H1 (cell line): ENCODE measurements around the gene TSEN34.
"Not testable (repeated sequence)": the region's sequence is repeated elsewhere in the genome, so short reads cannot be mapped to it uniquely, and the experiment has no call there.

Experiments used
- ATF3 ChIP-seq: IDR thresholded peaks from 2 replicates; pipeline ENCODE4 v1.6.1; 2011; ENCODE audit warnings: low read depth, mild to moderate bottlenecking, low read length; ENCODE audit not compliant: insufficient read depth
- CEBPB ChIP-seq: IDR thresholded peaks from 2 replicates; pipeline ENCODE4 v1.6.1; 2012; ENCODE audit warnings: low read depth, low read length
- CTCF ChIP-seq, 3 experiments: IDR thresholded peaks; 1 replicate in 2 of 3; 2 replicates in 1 of 3; pipeline versions ENCODE4 v1.5.1 to v1.6.1; 2011; ENCODE audit warnings: low read length in 3 of 3, mild to moderate bottlenecking in 3 of 3, inconsistent platforms in 2 of 3, low read depth in 1 of 3, moderate library complexity in 1 of 3; ENCODE audit not compliant: insufficient read depth in 1 of 3; ENCODE audit errors: control extremely low read depth in 1 of 3
- EP300 ChIP-seq, 2 experiments: IDR thresholded peaks; 1 replicate in 1 of 2; 2 replicates in 1 of 2; pipeline ENCODE4 v1.6.1; 2011 to 2012; ENCODE audit warnings: low read depth in 2 of 2, low read length in 2 of 2, mild to moderate bottlenecking in 2 of 2, borderline replicate concordance in 1 of 2, inconsistent platforms in 1 of 2, moderate library complexity in 1 of 2
- EZH2 ChIP-seq: fragments of 200-600 bp; sonication (generic); IDR thresholded peaks from 2 replicates; pipeline ENCODE4 v1.7.1; 2012; ENCODE audit warnings: low read depth, mild to moderate bottlenecking, moderate library complexity, low read length, inconsistent platforms; ENCODE audit not compliant: severe bottlenecking
- MAX ChIP-seq: IDR thresholded peaks from 2 replicates; pipeline ENCODE4 v1.6.1; 2012; ENCODE audit warnings: inconsistent platforms
- PHF8 ChIP-seq: fragments of 200-600 bp; sonication (generic); conservative IDR thresholded peaks from 2 replicates; pipeline ENCODE4 v1.7.1; 2012; ENCODE audit warnings: low read depth, mild to moderate bottlenecking, inconsistent platforms, low read length, moderate library complexity
- TEAD4 ChIP-seq: IDR thresholded peaks from 2 replicates; pipeline ENCODE4 v1.6.1; 2012; ENCODE audit warnings: low read depth, low read length, inconsistent platforms, mixed read lengths
- USF2 ChIP-seq: IDR thresholded peaks from 2 replicates; pipeline ENCODE4 v1.6.1; 2011; ENCODE audit warnings: low read length, improper control_type of control experiment

GRCh38 chr19:54214217-54214616 is 23.1 kb downstream of the TSEN34 start:
- TF ChIP-seq PHF8; EZH2; USF2; CTCF (IDR thresholded peaks at IDR 0.05; ENCODE audit: control extremely low read depth in 1 of 3, insufficient read depth in 1 of 3, low read depth in 1 of 3, low read length in 3 of 3); MAX; EP300 (IDR thresholded peaks at IDR 0.05; ENCODE audit: borderline replicate concordance in 1 of 2, low read depth in 2 of 2, low read length in 2 of 2); ATF3; TEAD4; CEBPB: not testable (repeated sequence)
